GM23338 (cell line): ENCODE data around the gene SYCN. TPM values are rescaled to one million over a fixed set of nuclear protein-coding genes. Genes with fewer than 3 reads are reported as not detected.

ENCODE experiments used
- ATAC-seq: fragments of 200-7000 bp; cut with Tn5 transposase; 3 replicates; pipeline ENCODE4 v1.9.1; 2020
- DNase-seq: peaks from one replicate; pipeline ENCODE4 v3.0.0-alpha.2; 2015; ENCODE audit warnings: low spot score
- H2AFZ ChIP-seq: fragments of 200-600 bp; sonication (generic); 2 replicates; pipeline ENCODE4 v1.8.0; 2016; ENCODE audit warnings: antibody characterized with exemption, mild to moderate bottlenecking, moderate library complexity
- H3F3A ChIP-seq: fragments of 200-600 bp; sonication (generic); replicated peaks from 2 replicates; pipeline ENCODE4 v1.8.0; 2017; ENCODE audit warnings: antibody characterized with exemption, mixed run types, low read depth
- H3K27ac ChIP-seq: fragments of 200-600 bp; sonication (generic); 2 replicates; pipeline ENCODE4 v1.6.1; 2016; ENCODE audit warnings: low read depth
- H3K27me3 ChIP-seq: fragments of 200-600 bp; sonication (generic); 2 replicates; pipeline ENCODE4 v1.8.0; 2016; ENCODE audit warnings: mild to moderate bottlenecking, mixed run types, moderate library complexity; ENCODE audit not compliant: insufficient read depth
- H3K36me3 ChIP-seq: fragments of 200-600 bp; sonication (generic); 2 replicates; pipeline ENCODE4 v1.8.0; 2016; ENCODE audit warnings: mild to moderate bottlenecking; ENCODE audit not compliant: insufficient read depth
- H3K4me1 ChIP-seq: fragments of 200-600 bp; sonication (generic); 2 replicates; pipeline ENCODE4 v1.8.0; 2016; ENCODE audit warnings: mild to moderate bottlenecking, moderate library complexity; ENCODE audit not compliant: insufficient read depth
- H3K4me2 ChIP-seq: fragments of 200-600 bp; sonication (generic); 2 replicates; pipeline ENCODE4 v1.7.1; 2017; ENCODE audit warnings: mixed run types
- H3K4me3 ChIP-seq: fragments of 200-600 bp; sonication (generic); 2 replicates; pipeline ENCODE4 v1.6.1; 2016; ENCODE audit warnings: mixed run types
- H3K79me2 ChIP-seq: fragments of 200-600 bp; sonication (generic); replicated peaks from 2 replicates; pipeline ENCODE4 v1.8.0; 2017; ENCODE audit warnings: mild to moderate bottlenecking; ENCODE audit not compliant: insufficient read depth
- H3K9me2 ChIP-seq: fragments of 200-600 bp; sonication (generic); 2 replicates; pipeline ENCODE4 v1.8.0; 2017; ENCODE audit not compliant: insufficient read depth
- H4K20me1 ChIP-seq: fragments of 200-600 bp; sonication (generic); replicated peaks from 2 replicates; pipeline ENCODE4 v1.8.0; 2017; ENCODE audit warnings: mild to moderate bottlenecking; ENCODE audit not compliant: insufficient read depth
- H3K27ac Mint-ChIP-seq: 2 replicates; pipeline ENCODE4 v1.8.0; 2020; ENCODE audit warnings: inconsistent platforms, mild to moderate bottlenecking, moderate library complexity, mixed read lengths
- H3K27me3 Mint-ChIP-seq: 3 replicates; pipeline ENCODE4 v1.8.0; 2022; ENCODE audit warnings: low read depth, mild to moderate bottlenecking, moderate library complexity, mixed read lengths, inconsistent platforms; ENCODE audit not compliant: insufficient read depth, poor library complexity
- H3K36me3 Mint-ChIP-seq: 3 replicates; pipeline ENCODE4 v1.8.0; 2021; ENCODE audit warnings: low read depth, mild to moderate bottlenecking, inconsistent platforms, moderate library complexity, mixed read lengths
- H3K4me1 Mint-ChIP-seq: 3 replicates; pipeline ENCODE4 v1.8.0; 2020; ENCODE audit warnings: mild to moderate bottlenecking, inconsistent platforms, mixed read lengths
- H3K4me3 Mint-ChIP-seq: 3 replicates; pipeline ENCODE4 v1.8.0; 2021; ENCODE audit warnings: moderate library complexity, mild to moderate bottlenecking, inconsistent platforms, mixed read lengths
- H3K9me3 Mint-ChIP-seq: 3 replicates; pipeline ENCODE4 v1.8.0; 2020; ENCODE audit warnings: moderate library complexity, mild to moderate bottlenecking, inconsistent platforms, mixed read lengths
- CREB1 ChIP-seq: fragments of 250-450 bp; sonication (Bioruptor Pico); IDR thresholded peaks from 2 replicates; pipeline ENCODE4 v1.5.0; 2020; ENCODE audit warnings: low read depth, mild to moderate bottlenecking, moderate library complexity
- CTCF ChIP-seq, 2 experiments: fragments of 200-600 bp in 1 of 2; sonication (generic) in 1 of 2; conservative IDR thresholded peaks; 2 replicates each; pipeline versions ENCODE4 v1.5.1 to v1.6.1; 2016 to 2017; ENCODE audit warnings: antibody characterized with exemption in 2 of 2, low read depth in 2 of 2, mild to moderate bottlenecking in 2 of 2, moderate library complexity in 1 of 2
- NANOG ChIP-seq: IDR thresholded peaks from 2 replicates; pipeline ENCODE4 v1.6.1; 2016; ENCODE audit warnings: antibody characterized with exemption, borderline replicate concordance
- POLR2AphosphoS5 ChIP-seq: IDR thresholded peaks from 2 replicates; pipeline ENCODE4 v1.6.1; 2016; ENCODE audit warnings: antibody characterized with exemption, low read depth
- REST ChIP-seq: IDR thresholded peaks from one replicate; pipeline ENCODE4 v1.6.1; 2018; ENCODE audit warnings: antibody characterized with exemption; ENCODE audit not compliant: unreplicated experiment
- ZNF331 ChIP-seq: fragments of 250-450 bp; sonication (Bioruptor Pico); IDR thresholded peaks from 2 replicates; pipeline ENCODE4 v1.5.0; 2020; ENCODE audit warnings: low read depth, mild to moderate bottlenecking, moderate library complexity
- polyA plus RNA-seq: library from polyadenylated mRNA; unstranded; fragments of >200 nt; fragmentation: Nextera tagmentation; extraction: Ambion mirVana; gene quantifications from 2 replicates; pipeline ENCODE4 v1.2.1, GENCODE V29; 2016
- total RNA-seq: library from RNA; depleted of rRNA; stranded (reverse); fragments of >200 nt; shearing (Covaris generic); gene quantifications from 2 replicates; pipeline ENCODE4 v1.2.3, GENCODE V29; 2014

Gene SYCN
- total and polyA plus RNA-seq, 2 experiments from 2014 or later: not detected

- peaks cover 17% of the 10 kb centered on the region for H3K4me1 Mint-ChIP-seq
Measured at GRCh38 chr19:39199025-39199424, 5.0 kb downstream of the SYCN start.

More at GRCh38 chr19:39199025-39199424, 5.0 kb downstream of the SYCN start:
- no peaks in the 10 kb centered on the region for H3F3A ChIP-seq
- TF ChIP-seq POLR2AphosphoS5: no peak
- TF ChIP-seq ZNF331 (CRISPR knock-in tag): no peak
- TF ChIP-seq REST: no peak
- no peak for TF ChIP-seq CREB1
- no peak for TF ChIP-seq CTCF (conservative IDR thresholded peaks at IDR 0.05; ENCODE audit: low read depth in 2 of 2)
- no peak for TF ChIP-seq NANOG
- peaks cover 6% of the 10 kb centered on the region for H3K4me1 ChIP-seq
- H4K20me1 ChIP-seq: no peaks in the 10 kb centered on the region
- peaks cover 3% of the 10 kb centered on the region; the same call in 2 of the 3 replicates for H3K9me3 Mint-ChIP-seq
- H3K4me3 Mint-ChIP-seq: no peak overlapping the region
- DNase-seq (no peak), ATAC-seq (no peak)
- no peaks in the 10 kb centered on the region for H3K79me2 ChIP-seq
- H3K4me2 ChIP-seq: no peak overlapping the region
- H3K27me3 ChIP-seq: peaks cover 44% of the 10 kb centered on the region
- H3K9me2 ChIP-seq: no peaks in the 10 kb centered on the region
- no peak overlapping the region for H3K27ac Mint-ChIP-seq
- no peak overlapping the region for H3K27ac ChIP-seq
- no peak overlapping the region for H2AFZ ChIP-seq
- peaks cover 49% of the 10 kb centered on the region for H3K27me3 Mint-ChIP-seq
- no peaks in the 10 kb centered on the region; the same call in 2 of the 3 replicates for H3K36me3 Mint-ChIP-seq
- no peaks in the 10 kb centered on the region for H3K36me3 ChIP-seq
- no peak overlapping the region for H3K4me3 ChIP-seq
